Activated T-cell treated with anti-CD3 and anti-CD28 coated beads, Interleukin-2, amount 50 U/mL, for 72 hours (primary cell): ENCODE measurements around the gene PIWIL4. TPM values are rescaled to one million over a fixed set of nuclear protein-coding genes. Genes with fewer than 3 reads are reported as not detected.
"Not testable (repeated sequence)": the region's sequence is repeated elsewhere in the genome, so short reads cannot be mapped to it uniquely, and the experiment has no call there.

ENCODE experiments used
- ATAC-seq, 2 donors: fragments of 150-1000 bp; cut with Tn5 transposase; replicated peaks in 1 of 2; 2 replicates each; pipeline ENCODE4 v1.10.0; 2021; ENCODE audit warnings: moderate library complexity in 2 of 2, mild to moderate bottlenecking in 1 of 2
- DNase-seq, 2 donors: peaks; one replicate each; pipeline ENCODE4 v3.0.0; 2021 to 2022; ENCODE audit warnings: mixed read lengths in 1 of 2
- H3K27ac Mint-ChIP-seq: one replicate; pipeline ENCODE4 v1.8.0; 2022; ENCODE audit warnings: mild to moderate bottlenecking, moderate library complexity, mixed read lengths
- H3K27me3 Mint-ChIP-seq: one replicate; pipeline ENCODE4 v1.8.0; 2022; ENCODE audit warnings: low read depth, mixed read lengths
- H3K36me3 Mint-ChIP-seq, 2 donors: one replicate each; pipeline ENCODE4 v1.8.0; 2022; ENCODE audit warnings: mixed read lengths in 2 of 2, mild to moderate bottlenecking in 1 of 2; ENCODE audit not compliant: insufficient read depth in 2 of 2
- H3K4me1 Mint-ChIP-seq: one replicate; pipeline ENCODE4 v1.8.0; 2022; ENCODE audit warnings: low read depth, mixed read lengths
- H3K4me3 Mint-ChIP-seq, 2 donors: one replicate each; pipeline ENCODE4 v1.8.0; 2022; ENCODE audit warnings: mild to moderate bottlenecking in 2 of 2, mixed read lengths in 2 of 2, moderate library complexity in 2 of 2
- H3K9me3 Mint-ChIP-seq, 2 donors: one replicate each; pipeline ENCODE4 v1.8.0; 2022; ENCODE audit warnings: mixed read lengths in 2 of 2
- total RNA-seq, 2 donors: library from RNA; stranded (reverse); gene quantifications; one replicate each; pipeline ENCODE4 v1.2.3, GENCODE V29; 2022

PIWIL4 gene
- total RNA-seq, 2 donors from 2014 or later: 1.1 to 1.6 TPM

- Mint-ChIP-seq H3K4me1 (no peaks in the 10 kb centered on the region), H3K9me3 (no peaks in the 10 kb centered on the region), H3K36me3 (no peaks in the 10 kb centered on the region), H3K4me3 (no peak overlapping the region), H3K27me3 (peaks cover 5% of the 10 kb centered on the region), H3K27ac (no peak overlapping the region)
- no peak for ATAC-seq
- no peak for DNase-seq
These were observed 30.1 kb upstream of the PIWIL4 start for GRCh38 chr11:94537031-94537600.

GRCh38 chr11:94539420-94539819 is 27.7 kb upstream of the PIWIL4 start:
- H3K27ac Mint-ChIP-seq: no peak overlapping the region
- peaks cover 10% of the 10 kb centered on the region for H3K4me1 Mint-ChIP-seq
- ATAC-seq (no peak), DNase-seq (no peak)
- H3K9me3 Mint-ChIP-seq: no peaks in the 10 kb centered on the region
- no peak overlapping the region for H3K4me3 Mint-ChIP-seq
- no peaks in the 10 kb centered on the region for H3K36me3 Mint-ChIP-seq
- peaks cover 5% of the 10 kb centered on the region for H3K27me3 Mint-ChIP-seq

- ATAC-seq (peak; percentile 83 to 88), DNase-seq (peak; percentile 82 to 84)
- Mint-ChIP-seq H3K9me3 (no peaks in the 10 kb centered on the region), H3K4me3 (peak within 1 kb of the TSS; percentile 99 to 100), H3K27ac (peak within 1 kb of the TSS; percentile 100), H3K27me3 (peaks cover 5% of the 10 kb centered on the region), H3K36me3 (peaks cover 2% of the 10 kb centered on the region in 2 donors), H3K4me1 (peaks cover 39% of the 10 kb centered on the region)
These were observed 23.2 kb upstream of the PIWIL4 start, which contains the start of gene FUT4 for GRCh38 chr11:94543695-94544645. Gene FUT4, plus strand, starts transcription at chr11:94543921. Its CDS starts 213 bp downstream, at chr11:94544134.

- Mint-ChIP-seq H3K4me3 (peak overlapping the region; percentile 68 to 85), H3K27ac (no peak overlapping the region), H3K4me1 (peaks cover 40% of the 10 kb centered on the region), H3K36me3 (peaks cover 2% of the 10 kb centered on the region in 2 donors), H3K9me3 (no peaks in the 10 kb centered on the region), H3K27me3 (peaks cover 5% of the 10 kb centered on the region)
- DNase-seq (no peak), ATAC-seq (peak in 1 of 2 donors; percentile 15)
These were observed 22.4 kb upstream of the PIWIL4 start for GRCh38 chr11:94544646-94545263.

- ATAC-seq: no peak
- H3K4me1 Mint-ChIP-seq: peaks cover 47% of the 10 kb centered on the region
- peak overlapping the region; percentile 68 to 85 for H3K4me3 Mint-ChIP-seq
- peaks cover 2% of the 10 kb centered on the region in 2 donors for H3K36me3 Mint-ChIP-seq
- DNase-seq: peak in 1 of 2 donors; percentile 1
- H3K27me3 Mint-ChIP-seq: no peaks in the 10 kb centered on the region
- H3K9me3 Mint-ChIP-seq: no peaks in the 10 kb centered on the region
- H3K27ac Mint-ChIP-seq: no peak overlapping the region
These were observed 21.7 kb upstream of the PIWIL4 start for GRCh38 chr11:94545264-94546161.

- H3K4me3 Mint-ChIP-seq: peak overlapping the region; percentile 68 to 85
- no peaks in the 10 kb centered on the region for H3K27me3 Mint-ChIP-seq
- H3K36me3 Mint-ChIP-seq: peaks cover 2% of the 10 kb centered on the region in 2 donors
- H3K9me3 Mint-ChIP-seq: no peaks in the 10 kb centered on the region
- no peak overlapping the region for H3K27ac Mint-ChIP-seq
- no peak for ATAC-seq
- DNase-seq: no peak
- peaks cover 52% of the 10 kb centered on the region for H3K4me1 Mint-ChIP-seq
These were observed 21.1 kb upstream of the PIWIL4 start for GRCh38 chr11:94546162-94546470.

- H3K36me3 Mint-ChIP-seq: peaks cover 2% of the 10 kb centered on the region in 2 donors
- peak overlapping the region; percentile 25 to 74 for H3K4me3 Mint-ChIP-seq
- peak in 1 of 2 donors; percentile 4 for DNase-seq
- peaks cover 52% of the 10 kb centered on the region for H3K4me1 Mint-ChIP-seq
- no peaks in the 10 kb centered on the region for H3K9me3 Mint-ChIP-seq
- H3K27me3 Mint-ChIP-seq: no peaks in the 10 kb centered on the region
- H3K27ac Mint-ChIP-seq: peak overlapping the region; percentile 25
- ATAC-seq: no peak
These were observed 20.3 kb upstream of the PIWIL4 start for GRCh38 chr11:94546886-94547285.

- ATAC-seq (no peak), DNase-seq (no peak)
- H3K36me3 Mint-ChIP-seq: peaks cover 2% of the 10 kb centered on the region in 2 donors
- H3K27me3 Mint-ChIP-seq: no peaks in the 10 kb centered on the region
- peaks cover 42% of the 10 kb centered on the region for H3K4me1 Mint-ChIP-seq
- H3K9me3 Mint-ChIP-seq: no peaks in the 10 kb centered on the region
- H3K4me3 Mint-ChIP-seq: no peak overlapping the region
- H3K27ac Mint-ChIP-seq: no peak overlapping the region
These were observed 18.0 kb upstream of the PIWIL4 start for GRCh38 chr11:94549146-94549545.

- peak overlapping the region; percentile 3 to 19 for H3K4me3 Mint-ChIP-seq
- no peaks in the 10 kb centered on the region for H3K9me3 Mint-ChIP-seq
- DNase-seq (no peak), ATAC-seq (peak in 1 of 2 donors; percentile 43)
- peak overlapping the region; percentile 8 for H3K27ac Mint-ChIP-seq
- H3K4me1 Mint-ChIP-seq: peaks cover 36% of the 10 kb centered on the region
- H3K36me3 Mint-ChIP-seq: peaks cover under 1 to 2% of the 10 kb centered on the region in 2 donors
- H3K27me3 Mint-ChIP-seq: no peaks in the 10 kb centered on the region
These were observed 16.7 kb upstream of the PIWIL4 start for GRCh38 chr11:94550513-94550912.

- Mint-ChIP-seq H3K27ac (no peak overlapping the region), H3K4me1 (peaks cover 13% of the 10 kb centered on the region), H3K4me3 (no peak overlapping the region)
These were observed 13.2 kb upstream of the PIWIL4 start for GRCh38 chr11:94553938-94554337.

GRCh38 chr11:94555752-94556329 is 11.3 kb upstream of the PIWIL4 start:
- H3K36me3 Mint-ChIP-seq, H3K27ac Mint-ChIP-seq, H3K27me3 Mint-ChIP-seq, H3K9me3 Mint-ChIP-seq, H3K4me3 Mint-ChIP-seq, ATAC-seq, DNase-seq, H3K4me1 Mint-ChIP-seq: not testable (repeated sequence)

More at GRCh38 chr11:94553938-94554337, 13.2 kb upstream of the PIWIL4 start:
- no peaks in the 10 kb centered on the region for H3K9me3 Mint-ChIP-seq
- H3K36me3 Mint-ChIP-seq: no peaks in the 10 kb centered on the region
- DNase-seq: no peak
- ATAC-seq: no peak
- no peaks in the 10 kb centered on the region for H3K27me3 Mint-ChIP-seq

- Mint-ChIP-seq H3K27me3 (no peaks in the 10 kb centered on the region), H3K4me3 (no peak overlapping the region), H3K36me3 (no peaks in the 10 kb centered on the region), H3K9me3 (no peaks in the 10 kb centered on the region), H3K4me1 (no peaks in the 10 kb centered on the region), H3K27ac (no peak overlapping the region)
- no peak for DNase-seq
- no peak for ATAC-seq
These were observed 9.7 kb upstream of the PIWIL4 start for GRCh38 chr11:94557421-94557820.
